ENCODE measurements around the gene KIAA1614.
"Not testable (repeated sequence)": the region's sequence is repeated elsewhere in the genome, so short reads cannot be mapped to it uniquely, and the experiment has no call there.

KIAA1614 gene

DNA sequence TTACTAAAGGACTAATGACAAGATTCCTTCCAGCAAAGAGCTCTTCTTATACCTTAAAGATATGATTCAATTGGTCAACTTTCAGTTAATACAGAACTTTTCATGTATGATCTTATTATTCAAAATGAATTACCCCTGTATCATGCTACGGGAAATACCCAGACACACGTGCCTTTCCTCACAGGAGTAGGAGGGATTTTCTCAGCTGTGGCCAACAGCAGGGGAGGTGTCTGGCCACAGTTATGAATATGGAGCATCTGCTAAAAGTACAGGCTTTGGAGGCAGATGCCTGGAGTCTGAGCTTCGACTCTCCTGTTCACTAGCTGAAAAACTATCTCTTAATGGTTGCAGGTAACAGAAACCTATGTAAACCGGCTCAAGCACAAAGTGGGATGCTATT is 53.6 kb downstream of the KIAA1614 start:
- Histone ChIP-seq H3K27ac (ENCODE audit: low read depth, low read length) (no peak overlapping the region), H3K27me3 (ENCODE audit: insufficient read depth, low read length) (no peaks in the 10 kb centered on the region), H3K79me2 (ENCODE audit: control insufficient read depth, insufficient read depth, low read length, unreplicated experiment) (no peaks in the 10 kb centered on the region), H3K4me3 (ENCODE audit: low read depth, low read length) (no peak overlapping the region), H2AFZ (ENCODE audit: low read length, unreplicated experiment) (no peak overlapping the region), H3K36me3 (ENCODE audit: insufficient read depth, low read length) (no peaks in the 10 kb centered on the region), H3K4me1 (ENCODE audit: control insufficient read depth, insufficient read depth, low read length, unreplicated experiment) (no peaks in the 10 kb centered on the region)

DNA sequence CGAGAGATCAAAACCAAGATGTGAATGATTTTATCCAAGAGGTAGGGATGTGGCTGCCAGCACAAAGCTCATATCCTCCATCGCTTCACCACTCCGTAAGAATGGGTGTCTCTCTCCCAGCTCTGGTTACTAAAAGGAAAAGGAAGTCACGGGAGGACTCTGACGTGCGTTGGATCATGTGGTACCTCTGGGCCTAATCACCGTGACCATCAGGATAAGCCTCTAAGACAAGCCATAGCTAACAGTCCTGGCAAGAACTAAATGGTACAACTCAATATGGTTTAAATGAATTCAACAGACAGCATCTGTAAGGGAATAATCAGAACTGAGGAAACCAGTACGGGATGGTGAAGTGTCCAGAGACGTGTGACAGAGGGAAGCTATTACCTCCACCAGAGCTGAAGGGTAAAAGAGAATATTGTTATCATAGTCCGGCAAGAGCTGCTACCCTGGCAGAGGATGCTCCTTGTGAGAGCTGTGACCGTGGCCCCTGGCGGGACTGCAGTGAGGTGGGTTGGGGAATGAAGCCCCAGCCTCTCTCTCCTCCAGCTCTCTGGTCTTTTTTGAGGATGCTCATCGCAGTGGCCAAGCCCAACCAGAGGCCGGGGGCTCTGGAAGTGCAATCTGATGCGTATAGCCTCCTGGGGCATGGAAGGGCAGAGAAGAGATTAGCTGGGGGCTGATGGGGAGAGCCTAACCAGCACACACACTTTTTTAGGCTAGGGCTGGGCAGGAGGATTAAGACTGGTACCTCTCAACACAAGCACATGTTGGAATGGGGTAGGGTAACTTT is 54.2 kb downstream of the KIAA1614 start:
- H3K4me1 ChIP-seq (ENCODE audit: control insufficient read depth, insufficient read depth, low read length, unreplicated experiment) = no peaks in the 10 kb centered on the region
- no peak overlapping the region for H2AFZ ChIP-seq (ENCODE audit: low read length, unreplicated experiment)
- H3K27ac ChIP-seq (ENCODE audit: low read depth, low read length) = no peak overlapping the region
- no peaks in the 10 kb centered on the region for H3K27me3 ChIP-seq (ENCODE audit: insufficient read depth, low read length)
- H3K4me3 ChIP-seq (ENCODE audit: low read depth, low read length) = no peak overlapping the region
- H3K36me3 ChIP-seq (ENCODE audit: insufficient read depth, low read length) = no peaks in the 10 kb centered on the region; the same call in 1 of the 2 replicates
- no peaks in the 10 kb centered on the region for H3K79me2 ChIP-seq (ENCODE audit: control insufficient read depth, insufficient read depth, low read length, unreplicated experiment)

- Histone ChIP-seq H3K4me3 (ENCODE audit: low read depth, low read length) (no peak overlapping the region), H3K36me3 (ENCODE audit: insufficient read depth, low read length) (no peaks in the 10 kb centered on the region; the same call in 1 of the 2 replicates), H3K79me2 (ENCODE audit: control insufficient read depth, insufficient read depth, low read length, unreplicated experiment) (no peaks in the 10 kb centered on the region), H3K4me1 (ENCODE audit: control insufficient read depth, insufficient read depth, low read length, unreplicated experiment) (no peaks in the 10 kb centered on the region), H3K27me3 (ENCODE audit: insufficient read depth, low read length) (no peaks in the 10 kb centered on the region), H3K27ac (ENCODE audit: low read depth, low read length) (no peak overlapping the region), H2AFZ (ENCODE audit: low read length, unreplicated experiment) (no peak overlapping the region)
Measured at GRCh38 chr1:180967558-180967957, 54.9 kb downstream of the KIAA1614 start.

GRCh38 chr1:180968834-180969233 is 56.1 kb downstream of the KIAA1614 start:
- H3K79me2 ChIP-seq (ENCODE audit: control insufficient read depth, insufficient read depth, low read length, unreplicated experiment); H3K4me1 ChIP-seq (ENCODE audit: control insufficient read depth, insufficient read depth, low read length, unreplicated experiment); H2AFZ ChIP-seq (ENCODE audit: low read length, unreplicated experiment); H3K27me3 ChIP-seq (ENCODE audit: insufficient read depth, low read length); H3K36me3 ChIP-seq (ENCODE audit: insufficient read depth, low read length); H3K4me3 ChIP-seq (ENCODE audit: low read depth, low read length); H3K27ac ChIP-seq (ENCODE audit: low read depth, low read length): not testable (repeated sequence)

DNA sequence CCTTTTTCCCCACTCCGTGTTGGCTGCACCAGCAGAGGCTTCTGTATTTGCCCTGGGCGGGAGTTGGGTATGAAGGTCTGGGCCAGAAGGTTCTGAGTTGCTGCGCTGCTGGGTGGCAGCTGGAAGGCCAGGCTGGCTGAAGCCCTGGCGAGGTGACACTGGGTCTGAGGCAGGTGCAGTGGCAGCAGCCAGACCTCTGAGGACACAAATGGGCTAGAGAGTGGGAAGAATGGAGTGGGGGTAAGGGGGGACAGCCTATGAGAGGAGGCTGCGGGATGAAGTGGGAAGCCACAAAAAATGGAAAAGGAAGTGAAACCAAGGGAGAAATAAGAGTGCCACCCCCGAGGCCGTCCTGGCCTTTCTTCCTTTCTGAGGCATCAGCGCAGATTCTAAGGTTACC is 56.7 kb downstream of the KIAA1614 start:
- Histone ChIP-seq H3K4me1 (ENCODE audit: control insufficient read depth, insufficient read depth, low read length, unreplicated experiment) (no peaks in the 10 kb centered on the region), H3K27ac (ENCODE audit: low read depth, low read length) (no peak overlapping the region), H3K4me3 (ENCODE audit: low read depth, low read length) (no peak overlapping the region), H3K27me3 (ENCODE audit: insufficient read depth, low read length) (no peaks in the 10 kb centered on the region), H2AFZ (ENCODE audit: low read length, unreplicated experiment) (no peak overlapping the region), H3K36me3 (ENCODE audit: insufficient read depth, low read length) (peaks cover under 1% of the 10 kb centered on the region; the same call in 1 of the 2 replicates), H3K79me2 (ENCODE audit: control insufficient read depth, insufficient read depth, low read length, unreplicated experiment) (no peaks in the 10 kb centered on the region)

GRCh38 chr1:180970333-180971079 is 57.8 kb downstream of the KIAA1614 start:
- Histone ChIP-seq H2AFZ (ENCODE audit: low read length, unreplicated experiment) (no peak overlapping the region), H3K27me3 (ENCODE audit: insufficient read depth, low read length) (no peaks in the 10 kb centered on the region), H3K4me1 (ENCODE audit: control insufficient read depth, insufficient read depth, low read length, unreplicated experiment) (no peaks in the 10 kb centered on the region), H3K27ac (ENCODE audit: low read depth, low read length) (no peak overlapping the region), H3K36me3 (ENCODE audit: insufficient read depth, low read length) (peaks cover 3% of the 10 kb centered on the region; the same call in 1 of the 2 replicates), H3K4me3 (ENCODE audit: low read depth, low read length) (no peak overlapping the region), H3K79me2 (ENCODE audit: control insufficient read depth, insufficient read depth, low read length, unreplicated experiment) (no peaks in the 10 kb centered on the region)

DNA sequence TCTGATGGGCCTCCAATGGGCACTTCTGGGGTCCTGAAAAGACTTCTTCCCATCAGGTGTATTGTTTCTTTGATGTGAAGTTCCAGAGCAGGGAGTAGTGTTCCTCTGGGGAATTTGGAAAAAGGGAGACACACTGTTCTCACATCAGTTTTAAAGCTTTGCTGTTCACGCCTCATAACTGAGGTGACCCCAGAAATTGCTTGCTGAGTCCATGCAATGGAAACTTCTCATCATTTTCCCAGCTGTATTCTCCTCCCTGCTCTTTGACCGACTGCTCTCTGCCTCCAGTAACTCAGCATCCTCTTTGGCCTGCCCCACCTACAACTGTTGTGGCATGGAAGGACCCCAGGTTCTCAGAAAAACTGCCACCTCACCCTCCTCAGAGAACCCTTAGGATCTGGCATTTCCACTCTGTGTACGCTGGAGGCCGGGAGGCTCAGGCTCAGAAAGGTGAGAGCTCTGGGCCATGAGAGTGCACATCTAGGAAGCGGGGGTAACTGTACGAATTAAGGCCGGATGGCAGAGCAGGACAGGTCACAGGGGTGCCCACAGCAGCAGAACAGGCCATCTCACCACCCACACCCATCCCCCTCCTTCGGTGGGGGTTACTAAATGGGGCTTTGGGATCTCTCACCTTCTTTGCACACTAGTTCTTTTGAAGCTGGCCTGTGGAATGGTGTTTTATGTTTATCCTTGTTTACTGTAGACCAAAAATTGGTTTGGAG is 58.7 kb downstream of the KIAA1614 start:
- Histone ChIP-seq H3K4me3 (ENCODE audit: low read depth, low read length) (no peak overlapping the region), H3K4me1 (ENCODE audit: control insufficient read depth, insufficient read depth, low read length, unreplicated experiment) (no peaks in the 10 kb centered on the region), H3K36me3 (ENCODE audit: insufficient read depth, low read length) (peaks cover 3% of the 10 kb centered on the region; the same call in 1 of the 2 replicates), H2AFZ (ENCODE audit: low read length, unreplicated experiment) (no peak overlapping the region), H3K27ac (ENCODE audit: low read depth, low read length) (no peak overlapping the region), H3K79me2 (ENCODE audit: control insufficient read depth, insufficient read depth, low read length, unreplicated experiment) (no peaks in the 10 kb centered on the region), H3K27me3 (ENCODE audit: insufficient read depth, low read length) (no peaks in the 10 kb centered on the region)

DNA sequence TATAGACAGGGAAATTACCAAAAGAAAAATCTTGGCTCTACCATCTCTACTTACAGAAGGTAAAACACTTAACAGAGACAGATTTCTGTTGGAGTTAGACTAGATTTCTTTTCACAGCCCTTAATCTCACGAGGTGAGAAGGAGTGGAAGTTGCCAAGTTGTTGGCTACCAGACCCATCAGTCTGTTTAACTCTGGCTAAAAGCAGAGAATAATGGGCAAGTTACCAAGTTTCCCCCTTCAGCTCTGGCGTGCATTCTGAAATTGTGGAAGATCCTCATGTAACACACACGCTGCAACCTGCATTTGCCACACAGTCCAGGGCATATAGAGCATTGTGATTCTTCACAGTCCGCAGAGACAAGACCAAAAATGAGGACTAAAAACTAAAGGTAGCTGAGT is 60.7 kb downstream of the KIAA1614 start:
- H2AFZ ChIP-seq (ENCODE audit: low read length, unreplicated experiment) = no peak overlapping the region
- H3K36me3 ChIP-seq (ENCODE audit: insufficient read depth, low read length) = peaks cover 3% of the 10 kb centered on the region
- no peaks in the 10 kb centered on the region for H3K27me3 ChIP-seq (ENCODE audit: insufficient read depth, low read length)
- no peak overlapping the region for H3K4me3 ChIP-seq (ENCODE audit: low read depth, low read length)
- H3K27ac ChIP-seq (ENCODE audit: low read depth, low read length) = no peak overlapping the region
- H3K4me1 ChIP-seq (ENCODE audit: control insufficient read depth, insufficient read depth, low read length, unreplicated experiment) = no peaks in the 10 kb centered on the region
- H3K79me2 ChIP-seq (ENCODE audit: control insufficient read depth, insufficient read depth, low read length, unreplicated experiment) = no peaks in the 10 kb centered on the region

- H3K4me1 ChIP-seq (ENCODE audit: control insufficient read depth, insufficient read depth, low read length, unreplicated experiment) = no peaks in the 10 kb centered on the region
- H3K79me2 ChIP-seq (ENCODE audit: control insufficient read depth, insufficient read depth, low read length, unreplicated experiment) = no peaks in the 10 kb centered on the region
- no peak overlapping the region for H3K4me3 ChIP-seq (ENCODE audit: low read depth, low read length)
- no peak overlapping the region for H2AFZ ChIP-seq (ENCODE audit: low read length, unreplicated experiment)
- H3K27ac ChIP-seq (ENCODE audit: low read depth, low read length) = no peak overlapping the region
- H3K27me3 ChIP-seq (ENCODE audit: insufficient read depth, low read length) = no peaks in the 10 kb centered on the region
- H3K36me3 ChIP-seq (ENCODE audit: insufficient read depth, low read length) = peaks cover 3% of the 10 kb centered on the region
Measured at GRCh38 chr1:180974236-180974635, 61.5 kb downstream of the KIAA1614 start.

DNA sequence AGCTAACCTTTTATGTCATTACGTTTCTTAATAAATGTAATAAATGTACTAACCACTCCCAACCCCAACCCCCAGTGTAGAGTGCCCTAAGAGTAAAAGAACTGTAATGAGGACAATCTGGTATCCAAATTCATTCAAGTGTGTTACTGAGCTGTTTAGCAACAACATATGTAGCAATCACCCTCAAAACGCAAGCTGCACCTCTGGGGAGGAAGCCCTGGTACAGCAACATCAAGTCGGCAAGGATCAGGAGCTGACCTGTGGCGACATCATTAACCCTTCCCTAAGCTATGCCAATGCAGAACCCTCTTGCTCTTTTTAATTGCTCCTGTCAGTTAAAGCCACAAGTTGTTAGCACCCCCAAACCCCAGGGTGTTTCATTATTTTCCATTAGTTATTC is 62.9 kb downstream of the KIAA1614 start:
- Histone ChIP-seq H3K4me1 (ENCODE audit: control insufficient read depth, insufficient read depth, low read length, unreplicated experiment) (no peaks in the 10 kb centered on the region), H3K36me3 (ENCODE audit: insufficient read depth, low read length) (peaks cover 3% of the 10 kb centered on the region), H3K79me2 (ENCODE audit: control insufficient read depth, insufficient read depth, low read length, unreplicated experiment) (no peaks in the 10 kb centered on the region)

More for the DNA sequence above, 62.9 kb downstream of the KIAA1614 start:
- Histone ChIP-seq H3K27ac (ENCODE audit: low read depth, low read length) (no peak overlapping the region), H3K27me3 (ENCODE audit: insufficient read depth, low read length) (no peaks in the 10 kb centered on the region), H3K4me3 (ENCODE audit: low read depth, low read length) (no peak overlapping the region), H2AFZ (ENCODE audit: low read length, unreplicated experiment) (no peak overlapping the region)

Measured in ACC112 (cell line).